ENCODE results near the gene GSTM4.

DNA sequence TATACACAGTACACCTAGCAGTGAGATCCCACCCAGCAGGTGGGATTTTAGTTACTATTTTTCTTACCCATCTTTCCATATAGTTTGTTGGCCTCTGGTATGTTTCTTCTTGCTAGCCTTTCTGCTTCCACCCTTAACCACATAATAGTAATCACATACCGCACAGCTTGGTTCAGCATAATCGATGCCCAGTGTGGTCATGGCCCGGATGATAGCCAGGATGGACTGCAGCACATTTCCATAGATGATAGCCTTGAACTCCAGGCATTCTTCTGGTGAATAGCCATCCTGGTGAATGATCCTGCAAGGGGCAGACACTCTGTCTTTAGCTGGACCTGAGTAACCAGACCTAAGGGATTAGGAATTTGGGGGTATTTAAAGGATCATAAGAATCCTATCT lies 46.0 kb upstream of the GSTM4 start:
- TF ChIP-seq POLR2AphosphoS5 (IDR thresholded peaks at IDR 0.05) (no peak), CTCF (IDR thresholded peaks at IDR 0.05) (no peak), POLR2A (IDR thresholded peaks at IDR 0.05) (no peak), EP300 (IDR thresholded peaks at IDR 0.05) (no peak)

All from stomach (tissue), 4 donors.